Sigmoid colon (tissue), 7 donors: ENCODE results near the gene GTPBP8. TPM values are rescaled to one million over a fixed set of nuclear protein-coding genes. Genes with fewer than 3 reads are reported as not detected.

Experiments
- DNase-seq: peaks from one replicate; pipeline ENCODE4 v3.0.0-alpha.2; 2019
- H3K27ac ChIP-seq, 4 donors: fragments of 200-600 bp; sonication (generic); one replicate each; pipeline ENCODE4 v1.5.1; 2016 to 2019; ENCODE audit warnings: mild to moderate bottlenecking in 1 of 4
- H3K27me3 ChIP-seq, 3 donors: fragments of 200-600 bp; sonication (generic); one replicate each; pipeline ENCODE4 v1.5.1; 2019; ENCODE audit warnings: mild to moderate bottlenecking in 1 of 3
- H3K36me3 ChIP-seq, 4 donors: fragments of 200-600 bp; sonication (generic); one replicate each; pipeline ENCODE4 v1.5.1; 2016 to 2019
- H3K4me1 ChIP-seq, 4 donors: fragments of 200-600 bp; sonication (generic); one replicate each; pipeline ENCODE4 v1.5.1; 2017 to 2019
- H3K4me3 ChIP-seq, 4 donors: fragments of 200-600 bp; sonication (generic); one replicate each; pipeline ENCODE4 v1.5.1; 2017 to 2019; ENCODE audit warnings: mild to moderate bottlenecking in 2 of 4, moderate library complexity in 1 of 4
- H3K9me3 ChIP-seq, 4 donors: fragments of 200-600 bp in 3 of 4; sonication (generic) in 3 of 4; one replicate each; pipeline versions ENCODE4 v1.5.1 to v1.6.1; 2013 to 2019
- EP300 ChIP-seq, 4 donors: sonication (generic); formaldehyde crosslinking; IDR thresholded peaks; one replicate each; pipeline ENCODE4 v1.6.1; 2017; ENCODE audit warnings: antibody characterized with exemption in 4 of 4
- POLR2A ChIP-seq, 2 donors: fragments of 450-650 bp; IDR thresholded peaks; one replicate each; pipeline ENCODE4 v1.6.1; 2016; ENCODE audit warnings: antibody characterized with exemption in 2 of 2, mild to moderate bottlenecking in 2 of 2, moderate library complexity in 2 of 2
- POLR2AphosphoS5 ChIP-seq, 4 donors: sonication (generic); formaldehyde crosslinking; IDR thresholded peaks; one replicate each; pipeline ENCODE4 v1.6.1; 2017; ENCODE audit warnings: antibody characterized with exemption in 4 of 4
- WGBS, 2 donors: extraction: QIAGEN DNeasy Blood & Tissue Kit; methylation state at CpG; one replicate each; pipeline ENCODE4 v1.1.7; 2013; 5-methylcytosine and 5-hydroxymethylcytosine counted together
- intact Hi-C: fragments of 100-400 bp; cut with DNase I; formaldehyde crosslinking; loops from one replicate; pipeline ENCODE4 v1.15.1; 2023
- polyA plus RNA-seq, 3 donors: library from polyadenylated mRNA; stranded (reverse); fragments of 200-250 nt; gene quantifications; one replicate each; pipeline ENCODE4 v1.2.3, GENCODE V29; 2013
- total RNA-seq, 4 donors: library from RNA; depleted of rRNA; stranded (reverse); fragments of >200 nt; gene quantifications; one replicate each; pipeline ENCODE4 v1.1.0, GENCODE V29; 2016
- TF ChIP-seq, protein P1 (sequence below), 4 experiments: fragments of 450-650 bp in 3 of 4; fragments of 200-600 bp in 1 of 4; IDR thresholded peaks; one replicate each; pipeline ENCODE4 v1.5.1; 2016 to 2019; ENCODE audit warnings: antibody characterized with exemption in 4 of 4, mild to moderate bottlenecking in 3 of 4, moderate library complexity in 2 of 4
- donor health status: healthy with polysubstance abuse.
- donor health status: Bipolar disorder and iron deficiency.
- donor health status: healthy.

GTPBP8 gene
- total and polyA plus RNA-seq, 7 donors, result 11.3 to 38.2 (median 20.6) TPM

DNA sequence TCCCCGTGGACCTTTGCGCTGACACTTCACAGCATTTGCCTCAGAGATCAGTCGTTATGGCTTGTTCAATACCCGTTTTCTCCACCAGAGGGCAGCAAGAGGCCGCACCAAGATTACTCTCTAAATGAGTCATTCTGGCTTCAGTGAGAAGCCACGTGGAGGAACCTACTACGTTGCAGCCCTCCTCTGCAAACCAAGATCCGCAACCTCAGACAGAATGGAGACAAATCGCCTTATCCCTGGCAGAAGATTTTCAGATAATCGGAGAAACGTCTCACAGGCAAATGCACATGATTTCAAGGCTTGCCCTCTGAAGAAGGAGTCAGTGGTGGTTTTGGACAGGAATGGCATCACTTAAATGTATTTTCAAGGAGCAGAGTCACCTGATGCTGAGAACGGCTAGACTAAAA is 60.5 kb downstream of the GTPBP8 start:
- H3K27ac ChIP-seq, result peak overlapping the region; percentile 71 to 75 (median 74)
- intact Hi-C loops, result loop anchor here (1.0 to 5.0 kb wide), 7 partner anchors 96 to 696 kb away; partner anchors contain the start of genes ATP6V1A and NAA50
- 8 to 9% methylated on average over 12 of the region's 12 CpGs for WGBS, 2 donors
- H3K36me3 ChIP-seq, result no peaks in the 10 kb centered on the region
- no peaks in the 10 kb centered on the region for H3K9me3 ChIP-seq
- TF ChIP-seq POLR2A (IDR thresholded peaks at IDR 0.05), result no peak
- TF ChIP-seq, protein P1, sequence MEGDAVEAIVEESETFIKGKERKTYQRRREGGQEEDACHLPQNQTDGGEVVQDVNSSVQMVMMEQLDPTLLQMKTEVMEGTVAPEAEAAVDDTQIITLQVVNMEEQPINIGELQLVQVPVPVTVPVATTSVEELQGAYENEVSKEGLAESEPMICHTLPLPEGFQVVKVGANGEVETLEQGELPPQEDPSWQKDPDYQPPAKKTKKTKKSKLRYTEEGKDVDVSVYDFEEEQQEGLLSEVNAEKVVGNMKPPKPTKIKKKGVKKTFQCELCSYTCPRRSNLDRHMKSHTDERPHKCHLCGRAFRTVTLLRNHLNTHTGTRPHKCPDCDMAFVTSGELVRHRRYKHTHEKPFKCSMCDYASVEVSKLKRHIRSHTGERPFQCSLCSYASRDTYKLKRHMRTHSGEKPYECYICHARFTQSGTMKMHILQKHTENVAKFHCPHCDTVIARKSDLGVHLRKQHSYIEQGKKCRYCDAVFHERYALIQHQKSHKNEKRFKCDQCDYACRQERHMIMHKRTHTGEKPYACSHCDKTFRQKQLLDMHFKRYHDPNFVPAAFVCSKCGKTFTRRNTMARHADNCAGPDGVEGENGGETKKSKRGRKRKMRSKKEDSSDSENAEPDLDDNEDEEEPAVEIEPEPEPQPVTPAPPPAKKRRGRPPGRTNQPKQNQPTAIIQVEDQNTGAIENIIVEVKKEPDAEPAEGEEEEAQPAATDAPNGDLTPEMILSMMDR (IDR thresholded peaks at IDR 0.05), result peak; percentile 83 to 97 (median 93)
- no peak for TF ChIP-seq EP300 (IDR thresholded peaks at IDR 0.05)
- peak in 3 of 4 donors; percentile 44 to 64 (median 46) for TF ChIP-seq POLR2AphosphoS5 (IDR thresholded peaks at IDR 0.05)
- DNase-seq, result peak; percentile 93
- peak overlapping the region in 2 of 4 donors; percentile 7 to 17 for H3K4me3 ChIP-seq
- H3K27me3 ChIP-seq, result no peaks in the 10 kb centered on the region
- H3K4me1 ChIP-seq, result peaks cover 0 to 23% (median 16%) of the 10 kb centered on the region in 4 donors

Other genes with a start within 250 kb of the GTPBP8 start
- not detected for gene CD200R1L, start 144.1 kb upstream of the GTPBP8 start, total RNA-seq
- not detected for gene CD200R1L, start 144.1 kb upstream of the GTPBP8 start, polyA plus RNA-seq
- gene CD200R1, start 15.9 kb upstream of the GTPBP8 start, total RNA-seq, result 1 to 10 TPM in 3 of 4 donors, not detected in 1; 1.4 to 5.0 (median 2.5) TPM
- gene CD200R1, start 15.9 kb upstream of the GTPBP8 start, polyA plus RNA-seq, result under 1 TPM; 0.60 to 0.92 (median 0.83) TPM
- 100 to 1,000 TPM in 2 of 4 donors, 10 to 100 TPM in 2; 80.3 to 122 (median 103) TPM for gene BOC, start 220.6 kb downstream of the GTPBP8 start, total RNA-seq
- 10 to 100 TPM in 1 of 3 donors, 1 to 10 TPM in 2; 1.6 to 10.6 (median 4.2) TPM for gene BOC, start 220.6 kb downstream of the GTPBP8 start, polyA plus RNA-seq